Fibroblast of pulmonary artery (primary cell): ENCODE data around the gene WNK2.

Experiments
- DNase-seq: peaks from one replicate; pipeline ENCODE4 v3.0.0-alpha.2; 2010; ENCODE audit warnings: low read depth
- H3K4me3 ChIP-seq: replicated peaks from 2 replicates; pipeline ENCODE4 v1.5.1; 2011; ENCODE audit warnings: low read depth, mild to moderate bottlenecking, control low read depth, low read length, moderate library complexity
- CTCF ChIP-seq: IDR thresholded peaks from 2 replicates; pipeline ENCODE4 v1.5.1; 2011; ENCODE audit warnings: mild to moderate bottlenecking, control low read depth, low read length, inconsistent platforms; ENCODE audit errors: missing control alignments

The WNK2 gene

GRCh38 chr9:93212409-93212808 lies 28.5 kb downstream of the WNK2 start:
- no peak for TF ChIP-seq CTCF
- H3K4me3 ChIP-seq: no peak overlapping the region
- no peak for DNase-seq

GRCh38 chr9:93216073-93216365 lies 32.1 kb downstream of the WNK2 start:
- DNase-seq: no peak
- TF ChIP-seq CTCF: no peak
- no peak overlapping the region for H3K4me3 ChIP-seq

GRCh38 chr9:93217706-93218105 lies 33.8 kb downstream of the WNK2 start:
- H3K4me3 ChIP-seq: no peak overlapping the region
- no peak for DNase-seq
- TF ChIP-seq CTCF: no peak

- TF ChIP-seq CTCF: no peak
- DNase-seq: no peak
- H3K4me3 ChIP-seq: no peak overlapping the region
Observed at GRCh38 chr9:93218161-93218560, 34.2 kb downstream of the WNK2 start.

- no peak for DNase-seq
- no peak for TF ChIP-seq CTCF
- H3K4me3 ChIP-seq: no peak overlapping the region
Observed at GRCh38 chr9:93218671-93219420, 34.9 kb downstream of the WNK2 start.

GRCh38 chr9:93219692-93220091 lies 35.8 kb downstream of the WNK2 start:
- no peak for TF ChIP-seq CTCF
- no peak overlapping the region for H3K4me3 ChIP-seq
- DNase-seq: no peak

- no peak overlapping the region for H3K4me3 ChIP-seq
- TF ChIP-seq CTCF: no peak
- DNase-seq: no peak
Observed at GRCh38 chr9:93220627-93221026, 36.7 kb downstream of the WNK2 start.
